Neutrophil (primary cell): ENCODE results near the gene CCDC50.

ENCODE experiments used
- H3K27ac ChIP-seq: fragments of 200-600 bp; sonication (generic); 2 replicates; pipeline ENCODE4 v1.5.1; 2016; ENCODE audit warnings: mild to moderate bottlenecking, moderate library complexity
- H3K27me3 ChIP-seq: fragments of 200-600 bp; sonication (generic); 2 replicates; pipeline ENCODE4 v1.6.0; 2016; ENCODE audit warnings: mild to moderate bottlenecking
- H3K36me3 ChIP-seq: fragments of 200-600 bp; sonication (generic); 2 replicates; pipeline ENCODE4 v1.5.1; 2017
- H3K4me1 ChIP-seq, 2 experiments: fragments of 200-600 bp in 1 of 2; sonication (generic) in 1 of 2; 1 replicate in 1 of 2; 2 replicates in 1 of 2; pipeline versions ENCODE4 v1.5.1 to v1.6.1; 2013 to 2016; ENCODE audit warnings: low read depth in 1 of 2, low read length in 1 of 2, mild to moderate bottlenecking in 1 of 2, moderate library complexity in 1 of 2; ENCODE audit not compliant: control insufficient read depth in 1 of 2, insufficient read depth in 1 of 2
- H3K4me3 ChIP-seq, 2 experiments: fragments of 200-600 bp in 1 of 2; sonication (generic) in 1 of 2; 1 replicate in 1 of 2; 2 replicates in 1 of 2; pipeline ENCODE4 v1.5.1; 2013 to 2016; ENCODE audit warnings: low read depth in 1 of 2, low read length in 1 of 2, mild to moderate bottlenecking in 1 of 2, moderate library complexity in 1 of 2
- H3K9me3 ChIP-seq: fragments of 200-600 bp; sonication (generic); 2 replicates; pipeline ENCODE4 v1.5.1; 2016
- TF ChIP-seq, protein P1 (sequence below): fragments of 200-600 bp; sonication (generic); IDR thresholded peaks from 2 replicates; pipeline ENCODE4 v1.5.1; 2016; ENCODE audit warnings: antibody characterized with exemption

CCDC50 gene

GRCh38 chr3:191290311-191291025 is 38.7 kb upstream of the CCDC50 start:
- H3K9me3 ChIP-seq, result no peaks in the 10 kb centered on the region
- H3K27ac ChIP-seq, result no peak overlapping the region
- no peaks in the 10 kb centered on the region for H3K36me3 ChIP-seq
- H3K4me1 ChIP-seq, result no peaks in the 10 kb centered on the region
- no peak overlapping the region for H3K4me3 ChIP-seq
- no peaks in the 10 kb centered on the region for H3K27me3 ChIP-seq
- TF ChIP-seq, protein P1, sequence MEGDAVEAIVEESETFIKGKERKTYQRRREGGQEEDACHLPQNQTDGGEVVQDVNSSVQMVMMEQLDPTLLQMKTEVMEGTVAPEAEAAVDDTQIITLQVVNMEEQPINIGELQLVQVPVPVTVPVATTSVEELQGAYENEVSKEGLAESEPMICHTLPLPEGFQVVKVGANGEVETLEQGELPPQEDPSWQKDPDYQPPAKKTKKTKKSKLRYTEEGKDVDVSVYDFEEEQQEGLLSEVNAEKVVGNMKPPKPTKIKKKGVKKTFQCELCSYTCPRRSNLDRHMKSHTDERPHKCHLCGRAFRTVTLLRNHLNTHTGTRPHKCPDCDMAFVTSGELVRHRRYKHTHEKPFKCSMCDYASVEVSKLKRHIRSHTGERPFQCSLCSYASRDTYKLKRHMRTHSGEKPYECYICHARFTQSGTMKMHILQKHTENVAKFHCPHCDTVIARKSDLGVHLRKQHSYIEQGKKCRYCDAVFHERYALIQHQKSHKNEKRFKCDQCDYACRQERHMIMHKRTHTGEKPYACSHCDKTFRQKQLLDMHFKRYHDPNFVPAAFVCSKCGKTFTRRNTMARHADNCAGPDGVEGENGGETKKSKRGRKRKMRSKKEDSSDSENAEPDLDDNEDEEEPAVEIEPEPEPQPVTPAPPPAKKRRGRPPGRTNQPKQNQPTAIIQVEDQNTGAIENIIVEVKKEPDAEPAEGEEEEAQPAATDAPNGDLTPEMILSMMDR, result no peak

GRCh38 chr3:191292243-191293015 is 36.8 kb upstream of the CCDC50 start:
- Histone ChIP-seq H3K36me3 (no peaks in the 10 kb centered on the region), H3K27me3 (no peaks in the 10 kb centered on the region), H3K27ac (no peak overlapping the region), H3K9me3 (no peaks in the 10 kb centered on the region), H3K4me1 (no peaks in the 10 kb centered on the region), H3K4me3 (no peak overlapping the region)
- TF ChIP-seq, protein P1, result no peak

DNA sequence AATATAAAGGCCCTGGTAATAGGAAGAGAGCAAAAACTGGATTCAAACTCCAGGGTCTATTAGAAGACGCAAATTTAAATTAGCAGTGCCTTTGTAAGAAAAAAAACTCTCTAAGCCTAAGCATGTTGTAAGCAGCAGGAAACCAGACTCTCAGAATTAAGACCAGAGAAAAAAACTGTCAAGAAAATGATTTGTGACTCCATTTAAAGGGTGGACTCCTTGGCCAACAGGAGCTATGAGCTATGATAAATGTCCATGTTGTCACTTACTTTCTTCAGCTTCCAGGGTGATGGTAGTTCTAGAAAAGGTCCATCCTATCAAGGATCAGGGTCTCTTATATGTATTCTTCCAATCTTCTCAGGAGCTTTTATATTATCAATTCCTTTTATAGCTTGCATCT is 34.9 kb upstream of the CCDC50 start:
- Histone ChIP-seq H3K9me3 (no peaks in the 10 kb centered on the region), H3K27ac (no peak overlapping the region), H3K27me3 (no peaks in the 10 kb centered on the region), H3K4me3 (no peak overlapping the region), H3K4me1 (no peaks in the 10 kb centered on the region), H3K36me3 (no peaks in the 10 kb centered on the region)
- TF ChIP-seq, protein P1, result no peak

GRCh38 chr3:191296041-191296541 is 33.1 kb upstream of the CCDC50 start:
- TF ChIP-seq, protein P1, result no peak
- no peak overlapping the region for H3K4me3 ChIP-seq
- H3K4me1 ChIP-seq, result no peaks in the 10 kb centered on the region
- no peak overlapping the region for H3K27ac ChIP-seq
- H3K36me3 ChIP-seq, result no peaks in the 10 kb centered on the region
- H3K9me3 ChIP-seq, result no peaks in the 10 kb centered on the region
- H3K27me3 ChIP-seq, result no peaks in the 10 kb centered on the region

DNA sequence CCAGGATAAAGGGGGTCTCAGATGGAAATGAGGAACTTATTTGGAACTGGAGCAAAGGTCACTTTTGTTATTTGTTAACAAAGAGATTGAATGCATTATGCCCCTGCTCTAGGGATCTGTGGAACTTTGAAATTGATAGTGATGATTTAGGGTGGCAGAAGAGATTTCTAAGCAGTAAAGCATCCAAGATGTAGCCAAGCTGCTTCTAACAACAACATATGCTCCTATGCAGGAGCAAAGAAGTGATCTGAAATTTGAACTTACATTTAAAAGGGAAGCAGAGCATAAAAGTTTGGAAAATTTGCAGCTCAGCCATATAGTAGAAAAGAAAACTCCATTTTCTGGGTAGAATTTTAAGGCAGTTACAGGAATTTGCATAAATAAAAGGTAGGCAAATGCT is 30.3 kb upstream of the CCDC50 start:
- H3K4me3 ChIP-seq, result no peak overlapping the region
- H3K27me3 ChIP-seq, result no peaks in the 10 kb centered on the region
- no peaks in the 10 kb centered on the region for H3K4me1 ChIP-seq
- TF ChIP-seq, protein P1, result no peak
- H3K36me3 ChIP-seq, result no peaks in the 10 kb centered on the region
- H3K27ac ChIP-seq, result no peak overlapping the region
- no peaks in the 10 kb centered on the region for H3K9me3 ChIP-seq
